Osteoblast (primary cell): ENCODE results near the gene CD300H. TPM values are rescaled to one million over a fixed set of nuclear protein-coding genes. Genes with fewer than 3 reads are reported as not detected.

Experiments used
- DNase-seq: peaks from one replicate; pipeline ENCODE4 v3.0.0; 2011; ENCODE audit warnings: low spot score, mixed read lengths; ENCODE audit not compliant: insufficient read length; ENCODE audit errors: missing footprints
- H2AFZ ChIP-seq: 2 replicates; pipeline ENCODE4 v1.6.0; 2011; ENCODE audit warnings: mild to moderate bottlenecking, low read length
- H3K27ac ChIP-seq: 2 replicates; pipeline ENCODE4 v1.5.1; 2011; ENCODE audit warnings: mild to moderate bottlenecking, low read depth, low read length, moderate library complexity
- H3K27me3 ChIP-seq: 2 replicates; pipeline ENCODE4 v1.6.0; 2012; ENCODE audit warnings: mild to moderate bottlenecking, control low read depth, inconsistent platforms, low read length, moderate library complexity; ENCODE audit not compliant: insufficient read depth
- H3K36me3 ChIP-seq: 2 replicates; pipeline ENCODE4 v1.5.1; 2011; ENCODE audit warnings: mild to moderate bottlenecking, low read length, control low read depth, moderate library complexity; ENCODE audit not compliant: insufficient read depth
- H3K4me1 ChIP-seq: 2 replicates; pipeline ENCODE4 v1.5.1; 2011; ENCODE audit warnings: mild to moderate bottlenecking, low read length, control low read depth, moderate library complexity; ENCODE audit not compliant: insufficient read depth
- H3K4me2 ChIP-seq: 2 replicates; pipeline ENCODE4 v1.6.0; 2011; ENCODE audit warnings: mild to moderate bottlenecking, low read length; ENCODE audit not compliant: insufficient read depth
- H3K4me3 ChIP-seq: fragments of 200-600 bp; sonication (generic); 3 replicates; pipeline ENCODE4 v1.5.1; 2012; ENCODE audit warnings: mild to moderate bottlenecking, low read length, inconsistent platforms; ENCODE audit not compliant: insufficient read depth
- H3K79me2 ChIP-seq: 2 replicates; pipeline ENCODE4 v1.6.0; 2012; ENCODE audit warnings: mild to moderate bottlenecking, low read length, control low read depth, inconsistent platforms; ENCODE audit not compliant: insufficient read depth
- H3K9me3 ChIP-seq: 2 replicates; pipeline ENCODE4 v1.5.1; 2011; ENCODE audit warnings: low read depth, low read length, control low read depth
- H4K20me1 ChIP-seq: 2 replicates; pipeline ENCODE4 v1.6.0; 2012; ENCODE audit warnings: mild to moderate bottlenecking, low read length, control low read depth; ENCODE audit not compliant: insufficient read depth
- CTCF ChIP-seq: IDR thresholded peaks from 2 replicates; pipeline ENCODE4 v1.5.1; 2011; ENCODE audit warnings: mild to moderate bottlenecking, low read depth, low read length, moderate library complexity; ENCODE audit errors: extremely low read depth
- total RNA-seq: library from RNA; depleted of rRNA; stranded (reverse); fragments of >200 nt; gene quantifications from 2 replicates; pipeline ENCODE4 v1.2.3, GENCODE V29; 2012

The CD300H gene
- total RNA-seq, 1 donor: not detected

GRCh38 chr17:74526681-74527080 is 40.6 kb downstream of the CD300H start:
- Histone ChIP-seq H3K27me3 (no peaks in the 10 kb centered on the region), H3K4me1 (no peaks in the 10 kb centered on the region), H3K9me3 (peaks cover 2% of the 10 kb centered on the region), H3K4me2 (no peak overlapping the region), H4K20me1 (no peaks in the 10 kb centered on the region), H3K27ac (no peak overlapping the region), H3K4me3 (no peak overlapping the region), H3K79me2 (no peaks in the 10 kb centered on the region), H3K36me3 (no peaks in the 10 kb centered on the region), H2AFZ (no peak overlapping the region)
- TF ChIP-seq CTCF: no peak
- no peak for DNase-seq

GRCh38 chr17:74525781-74526288 is 41.5 kb downstream of the CD300H start:
- H3K27me3 ChIP-seq: no peaks in the 10 kb centered on the region
- TF ChIP-seq CTCF: no peak
- H3K36me3 ChIP-seq: no peaks in the 10 kb centered on the region
- H3K9me3 ChIP-seq: peaks cover 2% of the 10 kb centered on the region
- H3K4me1 ChIP-seq: no peaks in the 10 kb centered on the region
- no peak overlapping the region for H2AFZ ChIP-seq
- no peaks in the 10 kb centered on the region for H3K79me2 ChIP-seq
- no peak overlapping the region for H3K4me2 ChIP-seq
- no peaks in the 10 kb centered on the region for H4K20me1 ChIP-seq
- no peak overlapping the region for H3K27ac ChIP-seq
- H3K4me3 ChIP-seq: no peak overlapping the region
- no peak for DNase-seq

GRCh38 chr17:74525465-74525725 is 41.9 kb downstream of the CD300H start:
- no peak for DNase-seq
- no peak overlapping the region for H3K4me3 ChIP-seq
- H3K27me3 ChIP-seq: no peaks in the 10 kb centered on the region
- peaks cover 2% of the 10 kb centered on the region for H3K9me3 ChIP-seq
- no peaks in the 10 kb centered on the region for H3K79me2 ChIP-seq
- no peaks in the 10 kb centered on the region for H3K36me3 ChIP-seq
- H3K27ac ChIP-seq: no peak overlapping the region
- H4K20me1 ChIP-seq: no peaks in the 10 kb centered on the region
- no peak overlapping the region for H2AFZ ChIP-seq
- TF ChIP-seq CTCF: no peak
- no peaks in the 10 kb centered on the region for H3K4me1 ChIP-seq
- H3K4me2 ChIP-seq: no peak overlapping the region

GRCh38 chr17:74524653-74525464 is 42.5 kb downstream of the CD300H start:
- Histone ChIP-seq H2AFZ (no peak overlapping the region), H3K36me3 (no peaks in the 10 kb centered on the region), H3K4me2 (no peak overlapping the region), H3K4me1 (no peaks in the 10 kb centered on the region), H4K20me1 (no peaks in the 10 kb centered on the region), H3K79me2 (no peaks in the 10 kb centered on the region), H3K9me3 (peaks cover 2% of the 10 kb centered on the region), H3K27ac (no peak overlapping the region), H3K4me3 (no peak overlapping the region), H3K27me3 (no peaks in the 10 kb centered on the region)
- DNase-seq: no peak
- TF ChIP-seq CTCF: no peak
